Left hindlimb (tissue), 1 donor: ENCODE measurements around the gene KDM4B.

Experiments used
- DNase-seq: peaks from one replicate; pipeline ENCODE4 v3.0.0-alpha.2; 2018

The KDM4B gene

DNA sequence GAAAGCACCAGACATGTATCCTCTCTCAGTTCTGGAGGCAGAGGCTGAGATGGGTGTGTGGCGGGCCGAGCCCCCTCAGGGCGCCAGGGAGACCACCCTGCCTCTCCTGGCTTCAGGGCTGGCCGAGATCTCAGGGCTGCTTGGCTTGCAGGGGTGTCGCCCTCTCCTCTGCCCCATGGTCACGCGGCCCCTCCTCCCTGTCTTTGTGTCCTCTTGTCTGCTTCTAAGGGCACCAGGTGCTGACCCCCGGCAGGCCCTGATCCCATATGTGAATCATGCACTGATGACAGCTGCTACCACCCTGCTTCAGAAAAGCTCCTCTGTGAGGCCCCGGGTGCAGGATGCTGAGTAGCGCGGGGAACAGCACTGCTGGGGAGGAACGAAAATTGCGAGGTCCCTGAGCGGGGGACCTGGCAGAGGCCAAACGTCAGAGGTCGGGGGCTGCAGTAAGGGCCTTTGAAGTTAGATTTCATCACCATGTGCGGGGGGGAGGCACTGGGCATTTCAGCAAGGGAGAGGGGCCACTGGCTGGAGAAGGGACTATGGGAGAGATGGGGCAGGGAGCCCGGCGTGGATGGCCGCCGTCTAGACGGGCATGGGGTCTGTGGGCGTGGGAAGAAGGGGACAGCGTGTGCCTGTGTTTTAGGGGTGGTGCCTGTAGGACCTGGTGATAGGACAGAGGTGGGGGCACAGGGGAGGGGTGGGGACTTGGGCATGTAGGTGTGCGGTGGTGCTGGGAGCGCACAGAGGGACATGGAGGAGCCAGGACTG lies 125.2 kb downstream of the KDM4B start:
- no peak for DNase-seq

GRCh38 chr19:5094768-5095567 lies 126.1 kb downstream of the KDM4B start:
- DNase-seq, result no peak

- no peak for DNase-seq
Observed at GRCh38 chr19:5095568-5095850, 126.6 kb downstream of the KDM4B start.

- no peak for DNase-seq
Observed at GRCh38 chr19:5096536-5096935, 127.6 kb downstream of the KDM4B start.

DNA sequence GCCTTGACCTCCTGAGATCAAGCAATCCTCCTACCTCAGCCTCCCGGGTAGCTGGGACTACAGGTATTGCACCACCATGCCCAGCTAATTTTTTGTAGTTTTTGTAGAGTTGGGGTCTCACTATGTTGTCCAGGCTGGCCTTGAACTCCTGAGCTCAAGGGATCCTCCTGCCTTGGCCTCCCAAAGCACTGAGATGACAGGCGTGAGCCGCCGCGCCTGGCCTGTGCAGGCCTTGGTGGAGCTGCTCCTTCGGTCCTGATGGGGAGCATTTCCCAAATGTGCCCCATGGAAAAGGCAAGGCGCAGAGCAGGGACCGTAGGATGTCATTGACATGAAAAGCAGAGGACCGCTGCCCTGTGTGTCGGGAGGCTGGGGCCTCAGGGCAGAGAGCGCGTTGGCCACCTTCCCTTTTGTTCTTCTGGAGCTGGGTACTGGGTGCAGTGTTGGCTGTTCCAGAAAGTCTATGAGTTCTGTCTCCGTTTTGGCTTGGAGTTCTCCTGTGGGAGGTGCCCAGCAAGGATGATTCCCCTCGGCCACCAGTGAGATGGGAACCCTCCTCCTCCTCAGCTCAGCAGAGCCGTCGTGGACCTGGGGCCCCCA lies 128.5 kb downstream of the KDM4B start:
- no peak for DNase-seq

GRCh38 chr19:5097959-5098623 lies 129.2 kb downstream of the KDM4B start:
- no peak for DNase-seq

GRCh38 chr19:5098646-5099045 lies 129.7 kb downstream of the KDM4B start:
- no peak for DNase-seq

DNA sequence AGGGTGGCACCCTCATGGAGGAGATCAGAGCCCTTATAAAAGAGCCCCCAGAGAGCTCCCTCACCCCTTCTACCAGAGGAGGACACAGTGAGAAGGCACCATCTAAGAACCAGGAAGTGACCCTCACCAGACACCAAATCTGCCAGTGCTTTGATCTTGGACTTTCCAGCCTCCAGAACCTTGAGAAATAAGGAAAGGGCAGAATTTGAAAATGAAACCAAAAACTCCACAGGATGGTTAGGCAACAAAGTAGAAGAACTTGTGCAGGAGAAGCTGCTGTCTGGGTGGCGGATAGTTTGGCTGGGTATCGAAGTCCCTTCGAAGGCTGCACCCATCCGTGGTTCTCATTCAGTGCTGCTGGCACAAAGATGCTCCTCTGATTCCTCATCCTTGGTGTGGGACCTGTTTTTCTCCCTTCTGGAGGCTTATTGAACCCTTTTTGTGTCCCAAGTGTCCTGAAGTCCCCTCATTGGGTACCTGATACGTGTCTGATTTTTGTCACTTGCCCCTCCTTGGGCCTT lies 130.8 kb downstream of the KDM4B start:
- DNase-seq, result no peak

DNA sequence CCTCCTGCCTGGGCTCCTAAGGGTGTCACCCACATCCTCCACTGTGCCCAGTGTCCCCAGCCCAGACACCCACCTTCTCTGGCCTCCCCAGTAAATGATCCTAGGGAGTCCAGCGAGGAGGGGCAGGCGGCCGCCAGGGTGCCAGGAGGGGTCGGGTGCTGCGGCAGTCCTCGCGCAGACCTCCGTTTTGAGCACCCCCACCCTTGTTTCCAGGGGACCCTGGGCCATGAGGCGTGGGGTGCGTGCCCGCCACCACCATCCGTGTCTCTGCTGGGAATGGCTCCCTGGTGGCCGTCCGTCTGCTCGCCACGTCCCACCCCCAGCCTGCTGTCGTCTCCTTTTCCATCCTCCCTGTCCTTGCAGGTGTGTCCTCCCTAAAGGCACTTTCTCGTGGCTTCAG lies 133.0 kb downstream of the KDM4B start:
- DNase-seq, result no peak

- no peak for DNase-seq
Observed at GRCh38 chr19:5102520-5102919, 133.6 kb downstream of the KDM4B start.

- DNase-seq, result peak; percentile 60
Observed at GRCh38 chr19:5103061-5103701, 134.3 kb downstream of the KDM4B start.

DNA sequence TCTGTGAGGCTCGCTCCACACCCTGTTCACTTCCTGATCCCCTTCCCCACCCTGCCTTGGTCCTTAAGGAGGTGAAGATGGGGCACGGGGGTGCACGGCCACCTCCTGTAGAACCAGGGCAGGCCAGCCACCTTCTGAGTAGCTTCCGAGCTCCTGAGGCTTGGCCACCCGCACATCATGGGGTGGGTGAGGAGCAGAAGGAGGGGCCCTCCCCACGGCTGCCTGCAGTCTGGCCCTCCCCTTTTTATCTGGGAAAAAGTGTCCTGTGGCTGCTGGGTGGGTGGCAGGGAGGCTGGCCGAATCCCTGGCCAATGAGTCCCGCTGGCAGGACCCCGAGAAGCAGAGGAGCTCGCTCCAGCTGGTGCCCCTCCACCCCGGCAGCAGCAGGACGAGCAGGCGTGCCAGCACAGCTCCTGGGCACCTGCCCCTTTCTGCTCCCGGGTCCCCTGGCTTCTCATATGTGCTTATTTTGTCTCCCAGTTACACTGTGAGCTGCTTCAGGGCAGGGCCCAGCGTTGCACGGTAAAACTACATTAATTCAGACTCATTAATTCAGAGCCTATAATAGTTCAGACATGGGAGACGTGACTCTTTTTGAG lies 135.0 kb downstream of the KDM4B start:
- DNase-seq, result no peak

GRCh38 chr19:5104871-5105351 lies 136.0 kb downstream of the KDM4B start:
- no peak for DNase-seq

- no peak for DNase-seq
Observed at GRCh38 chr19:5106191-5106726, 137.3 kb downstream of the KDM4B start.

DNA sequence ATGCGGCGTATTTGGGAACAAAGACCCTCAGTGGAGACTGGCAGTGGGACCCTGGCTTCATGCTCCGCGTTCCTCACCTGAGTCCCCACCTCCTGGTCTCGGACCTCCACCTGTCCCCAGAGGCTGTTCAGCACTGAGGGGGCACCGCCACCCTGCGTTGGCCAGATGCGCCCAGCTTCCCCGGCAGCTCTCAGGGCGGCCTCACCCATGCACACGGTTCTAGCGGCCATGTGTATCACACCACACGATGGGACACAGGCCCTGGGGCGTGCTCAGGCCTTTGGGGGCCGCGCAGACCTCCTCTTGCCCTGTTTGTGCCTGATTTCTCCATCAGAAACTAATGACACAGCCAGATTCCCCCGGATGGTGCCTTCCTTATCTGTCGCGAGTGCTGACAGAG lies 138.1 kb downstream of the KDM4B start:
- no peak for DNase-seq

DNA sequence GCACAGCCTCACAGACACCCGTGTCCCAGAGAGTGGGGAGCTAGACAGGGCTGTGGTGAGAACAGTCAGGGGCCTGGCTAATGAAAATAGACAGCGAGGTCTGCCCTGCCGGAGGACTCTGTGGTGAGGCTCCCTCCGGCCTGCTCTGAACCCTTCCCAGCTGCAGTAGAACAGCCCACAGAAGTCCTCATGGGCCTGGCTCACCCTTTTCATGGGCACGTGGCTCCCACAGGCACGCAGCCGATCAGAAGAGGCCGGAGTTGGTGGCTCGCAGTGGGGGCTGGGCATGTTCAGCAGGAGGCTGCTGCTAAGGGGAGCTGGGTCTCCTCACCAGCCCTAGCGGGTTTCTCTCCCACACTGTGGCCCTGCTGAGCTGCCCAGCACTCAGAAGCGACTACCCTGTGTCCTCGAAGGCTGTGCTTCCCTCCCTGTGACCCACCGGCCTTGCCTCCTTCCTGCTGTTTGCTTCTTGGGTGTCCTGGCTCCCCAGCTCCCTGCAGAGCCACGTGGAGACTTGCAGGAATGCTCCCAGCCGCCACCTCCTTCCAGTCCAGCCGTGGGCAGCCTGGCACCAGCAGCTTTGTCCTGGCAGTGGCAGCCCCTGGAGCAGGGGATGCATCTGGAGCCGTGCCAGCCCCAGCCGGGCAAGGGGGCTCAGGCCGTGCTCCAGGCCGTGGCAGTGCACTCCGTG lies 138.7 kb downstream of the KDM4B start:
- DNase-seq, result no peak

DNA sequence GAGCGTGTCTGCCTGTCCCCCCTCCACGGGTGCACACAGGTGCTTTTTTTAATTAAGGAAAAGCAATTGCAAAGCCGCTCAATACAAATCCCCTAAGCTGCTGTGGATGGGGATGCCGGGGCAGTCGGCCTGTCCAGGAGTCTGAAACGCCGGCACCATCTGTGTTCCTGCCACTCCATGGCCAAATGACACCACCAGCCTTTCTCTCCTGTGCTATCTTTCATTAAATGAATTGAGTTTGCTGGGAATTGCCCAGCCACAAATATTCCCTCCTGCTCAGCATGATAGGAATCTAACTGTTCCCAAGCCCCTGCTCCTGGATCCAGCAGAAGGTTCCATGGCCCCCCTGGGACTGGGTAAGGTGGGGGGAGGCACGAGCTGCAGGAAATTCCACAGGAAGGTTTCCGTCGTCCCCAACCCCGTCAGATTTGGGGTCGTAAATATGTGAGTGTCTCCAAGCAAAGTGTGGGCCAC lies 139.2 kb downstream of the KDM4B start:
- DNase-seq, result no peak

DNA sequence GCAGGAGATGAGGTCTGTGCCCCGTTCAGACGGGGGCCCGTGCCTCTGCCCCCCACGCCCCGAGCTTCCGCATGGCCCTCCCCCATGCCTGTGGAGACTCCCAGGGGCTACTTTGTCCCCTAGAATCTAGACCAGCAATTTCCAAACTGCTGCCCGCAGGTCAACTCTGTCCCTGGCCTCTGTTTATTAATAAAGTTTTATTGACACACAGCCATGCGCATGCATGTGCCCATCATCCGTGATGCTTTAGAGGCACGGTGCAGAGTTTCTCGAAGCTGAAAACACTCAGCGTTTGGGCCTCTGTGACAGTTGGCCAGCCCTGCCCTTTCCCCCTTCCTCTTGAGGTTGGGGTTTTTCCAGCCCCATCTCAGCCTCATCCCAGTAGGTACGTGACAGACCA lies 140.0 kb downstream of the KDM4B start:
- no peak for DNase-seq

- DNase-seq, result no peak
Observed at GRCh38 chr19:5109560-5109959, 140.6 kb downstream of the KDM4B start.

DNA sequence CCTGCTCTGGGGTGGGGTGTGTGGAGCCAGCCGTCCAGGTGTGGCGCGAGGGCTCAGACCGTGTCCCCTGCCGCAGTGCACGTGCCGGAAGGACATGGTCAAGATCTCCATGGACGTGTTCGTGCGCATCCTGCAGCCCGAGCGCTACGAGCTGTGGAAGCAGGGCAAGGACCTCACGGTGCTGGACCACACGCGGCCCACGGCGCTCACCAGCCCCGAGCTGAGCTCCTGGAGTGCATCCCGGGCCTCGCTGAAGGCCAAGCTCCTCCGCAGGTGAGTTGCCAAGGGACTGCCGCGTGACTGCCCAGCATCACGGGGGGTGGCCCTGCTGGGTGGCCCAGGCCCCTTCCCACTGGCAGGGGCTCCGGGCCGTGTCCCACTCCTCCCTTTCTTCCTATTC lies 141.6 kb downstream of the KDM4B start:
- DNase-seq, result no peak

GRCh38 chr19:5111051-5111450 lies 142.1 kb downstream of the KDM4B start:
- no peak for DNase-seq
